ENCODE results near the gene HSD17B13.

The HSD17B13 gene

DNA sequence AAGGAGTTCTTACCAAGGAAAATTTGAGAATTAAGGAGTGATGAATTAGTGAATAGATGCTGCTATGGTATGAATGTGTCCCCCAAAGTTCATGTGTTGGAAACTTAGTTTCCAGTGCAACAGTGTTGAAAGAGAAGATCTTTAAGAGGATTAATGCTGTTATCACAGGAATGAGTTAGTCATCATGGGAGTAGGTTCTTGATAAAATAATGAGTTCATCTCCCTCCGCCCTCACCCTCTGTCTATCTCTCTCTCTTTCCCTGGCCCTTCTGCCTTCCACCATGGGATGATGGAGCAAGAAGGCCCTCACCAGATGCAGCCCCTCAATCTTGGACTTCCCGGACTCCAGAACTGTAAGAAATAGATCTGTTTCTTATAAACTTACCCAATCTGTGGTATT lies 64.0 kb downstream of the HSD17B13 start:
- Mint-ChIP-seq H3K4me1 (no peaks in the 10 kb centered on the region), H3K9me3 (peaks cover 6% of the 10 kb centered on the region), H3K4me3 (no peak overlapping the region), H3K27ac (no peak overlapping the region), H3K36me3 (no peaks in the 10 kb centered on the region)
- DNase-seq (ENCODE audit: low spot score in 2 of 2) = no peak
- no peak for ATAC-seq

DNA sequence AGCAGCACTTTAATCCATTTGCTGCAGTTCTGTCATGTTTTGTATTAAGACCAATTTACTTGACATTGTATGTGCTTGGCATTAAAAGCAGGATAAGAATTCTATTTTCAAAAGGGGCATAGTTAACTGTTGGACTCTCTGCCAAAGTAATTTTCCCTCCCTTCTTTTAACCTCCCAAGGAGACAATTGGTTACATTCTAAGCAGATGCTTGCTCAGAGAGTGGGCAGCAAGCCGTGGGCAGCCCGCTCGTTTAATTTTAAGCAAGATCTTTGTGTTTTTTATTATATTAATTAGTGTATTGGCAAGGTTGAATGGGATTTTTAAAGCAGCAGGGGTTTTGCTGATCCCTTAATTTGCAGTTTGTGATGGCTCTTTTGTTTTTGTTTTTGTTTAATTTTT lies 65.2 kb downstream of the HSD17B13 start:
- DNase-seq (ENCODE audit: low spot score in 2 of 2) (no peak), ATAC-seq (no peak)
- H3K9me3 Mint-ChIP-seq = peaks cover 4% of the 10 kb centered on the region
- no peaks in the 10 kb centered on the region for H3K4me1 Mint-ChIP-seq
- no peak overlapping the region for H3K4me3 Mint-ChIP-seq
- H3K27ac Mint-ChIP-seq = no peak overlapping the region
- H3K36me3 Mint-ChIP-seq = no peaks in the 10 kb centered on the region

DNA sequence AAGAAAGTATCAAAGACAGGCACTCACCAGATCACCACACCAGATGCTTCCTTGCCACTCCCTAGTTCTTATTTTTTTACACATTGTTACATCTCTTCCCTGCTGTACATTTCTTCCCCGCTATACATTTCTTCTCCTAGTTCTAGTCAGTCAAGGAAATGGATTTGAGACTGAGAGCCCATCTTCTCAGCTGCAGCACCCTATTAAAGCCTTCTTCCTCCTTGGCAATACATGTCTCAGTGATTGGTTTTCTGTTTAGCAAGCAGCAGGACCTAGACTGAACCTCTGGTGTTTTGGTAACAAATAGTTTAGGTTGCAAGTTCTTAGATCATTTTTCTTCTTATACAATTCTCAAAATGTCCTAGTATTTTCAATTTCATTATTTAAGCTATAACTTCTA lies 66.9 kb downstream of the HSD17B13 start:
- peaks cover 4% of the 10 kb centered on the region for H3K9me3 Mint-ChIP-seq
- DNase-seq (ENCODE audit: low spot score in 2 of 2) (no peak), ATAC-seq (no peak)
- no peaks in the 10 kb centered on the region for H3K36me3 Mint-ChIP-seq
- no peaks in the 10 kb centered on the region for H3K4me1 Mint-ChIP-seq
- no peak overlapping the region for H3K27ac Mint-ChIP-seq
- H3K4me3 Mint-ChIP-seq = no peak overlapping the region

Data from stimulated activated effector memory CD8-positive, alpha-beta T cell treated with anti-CD3 and anti-CD28 coated beads, Interleukin-12 subunit alpha, Interleukin-12 subunit beta, amount 100 ng/mL, for 72 hours (primary cell).